GM19467 (cell line): ENCODE data around the gene OR2T33.
"Not testable (repeated sequence)": the region's sequence is repeated elsewhere in the genome, so short reads cannot be mapped to it uniquely, and the experiment has no call there.

ENCODE experiments used
- ATAC-seq: cut with Tn5 transposase; IDR thresholded peaks from one replicate; pipeline ENCODE4 v1.9.1; 2021; ENCODE audit warnings: mild to moderate bottlenecking, moderate library complexity; ENCODE audit not compliant: unreplicated experiment

OR2T33 gene

GRCh38 chr1:248277876-248278275 is at the start of gene OR2T33:
Gene OR2T33 (minus strand): TSS chr1:248277976. CDS start chr1:248273814, 4,162 bp downstream.
- no peak for ATAC-seq

DNA sequence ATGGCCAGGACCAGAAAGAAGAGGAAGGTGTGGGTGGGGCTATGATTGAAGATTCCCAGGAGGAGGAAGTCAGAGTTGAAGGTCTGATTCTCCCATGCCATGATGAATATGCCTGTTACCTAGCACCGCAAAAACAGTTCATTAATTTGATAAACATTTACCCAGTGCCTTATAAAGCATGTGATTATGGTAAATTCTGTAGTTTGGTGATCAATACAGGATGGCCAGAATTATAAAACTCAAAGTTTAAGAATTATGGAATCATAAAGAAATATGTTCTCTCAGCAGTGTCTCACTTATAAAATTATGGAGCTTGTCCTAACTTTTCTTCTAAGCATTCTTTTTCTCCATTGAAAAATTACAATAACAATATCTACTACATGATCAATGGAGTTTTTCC is 46.7 kb upstream of the OR2T33 start, which contains the start of gene OR2M7:
Gene OR2M7, minus strand, starts transcription at position 101 of the 400 bp plus-strand sequence. Its CDS starts 0 bp downstream, at position 101.
- no peak for ATAC-seq

DNA sequence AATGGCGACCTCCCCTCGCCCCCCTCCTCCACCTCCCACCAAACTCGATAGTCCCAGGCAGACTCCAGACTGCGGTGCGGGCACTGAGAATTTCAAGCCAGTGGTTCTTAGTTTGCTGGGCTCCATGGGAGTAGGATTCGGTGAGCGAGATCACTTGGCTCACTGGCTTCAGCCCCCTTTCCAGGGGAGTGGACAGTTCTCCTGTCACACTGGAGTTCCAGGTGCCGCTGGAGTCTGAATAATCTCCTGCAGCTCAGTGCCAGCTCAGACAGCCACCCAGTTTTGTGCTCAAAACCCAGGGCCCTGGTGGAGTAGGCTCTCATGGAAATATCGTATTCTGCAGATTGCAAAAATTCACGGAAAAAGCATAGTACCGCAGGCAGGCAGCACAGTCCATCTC is 39.0 kb upstream of the OR2T33 start:
- no peak for ATAC-seq

GRCh38 chr1:248306740-248307139 is 29.0 kb upstream of the OR2T33 start:
- not testable (repeated sequence) for ATAC-seq

GRCh38 chr1:248306103-248306502 is 28.3 kb upstream of the OR2T33 start:
- no peak for ATAC-seq

DNA sequence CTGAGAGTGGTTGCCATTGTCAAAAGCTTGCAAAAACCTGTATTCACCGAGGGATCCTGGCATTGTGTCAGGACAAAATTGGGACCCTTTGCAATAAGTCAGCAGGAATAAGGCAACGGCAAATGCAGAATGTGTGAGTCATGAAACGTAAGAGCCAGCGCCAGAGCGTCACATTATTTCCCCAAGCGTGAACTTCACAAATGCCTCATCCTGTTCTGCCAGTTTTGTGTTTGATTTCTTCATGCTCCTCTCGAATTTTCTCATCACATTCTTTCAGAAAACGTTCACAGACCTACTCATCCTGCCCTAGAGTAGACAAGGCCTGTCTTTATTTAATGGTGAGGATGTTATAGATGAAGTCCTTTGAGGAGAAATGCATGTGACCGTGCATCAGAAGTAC is 27.9 kb upstream of the OR2T33 start:
- not testable (repeated sequence) for ATAC-seq

DNA sequence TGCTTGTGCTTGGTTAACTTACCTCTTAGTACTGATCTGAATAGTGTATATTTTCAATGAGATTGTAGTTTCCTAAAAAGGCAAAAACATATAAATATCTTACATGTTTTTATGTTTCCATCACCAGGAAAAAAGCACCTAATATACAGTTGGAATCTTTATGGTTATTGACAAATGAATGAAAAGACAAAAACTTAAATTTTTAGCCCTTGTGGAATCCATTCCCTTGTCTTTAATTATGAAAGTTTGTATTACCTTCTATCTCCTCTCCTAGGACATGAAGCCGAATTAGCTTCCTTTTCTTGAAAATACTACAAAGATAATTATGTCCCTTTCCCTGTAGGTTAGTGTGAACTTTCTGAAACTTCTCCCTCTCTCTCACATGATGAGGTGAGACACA is 25.5 kb upstream of the OR2T33 start, which contains the start of gene OR2T12:
Gene OR2T12, minus strand, starts transcription at position 101 of the 400 bp plus-strand sequence. CDS start 7,846 bp downstream, outside the sequence.
- no peak for ATAC-seq

GRCh38 chr1:248288391-248288790 is 10.6 kb upstream of the OR2T33 start:
- no peak for ATAC-seq

GRCh38 chr1:248273225-248273624 is 4.6 kb downstream of the OR2T33 start:
- ATAC-seq, result not testable (repeated sequence)

DNA sequence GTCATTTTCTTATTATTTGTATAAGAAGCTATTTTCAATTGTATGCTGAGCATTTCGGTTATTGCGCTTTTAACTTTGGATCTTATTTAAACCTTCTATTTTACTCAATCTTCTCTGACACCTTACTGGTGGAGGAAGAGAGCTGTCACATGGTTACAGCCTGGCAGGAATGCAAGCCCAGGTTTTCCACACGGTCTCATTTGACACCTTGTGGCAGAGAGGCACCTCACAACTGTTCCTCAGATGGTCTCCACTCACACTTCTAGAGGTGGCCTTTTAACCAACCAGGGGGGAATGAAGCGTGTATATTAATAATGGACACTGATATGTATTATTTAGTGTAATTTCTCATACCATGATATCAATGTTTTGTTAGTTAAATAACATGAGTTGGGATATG is 9.6 kb downstream of the OR2T33 start:
- ATAC-seq, result no peak

GRCh38 chr1:248259309-248259708 is 18.5 kb downstream of the OR2T33 start:
- ATAC-seq, result not testable (repeated sequence)

DNA sequence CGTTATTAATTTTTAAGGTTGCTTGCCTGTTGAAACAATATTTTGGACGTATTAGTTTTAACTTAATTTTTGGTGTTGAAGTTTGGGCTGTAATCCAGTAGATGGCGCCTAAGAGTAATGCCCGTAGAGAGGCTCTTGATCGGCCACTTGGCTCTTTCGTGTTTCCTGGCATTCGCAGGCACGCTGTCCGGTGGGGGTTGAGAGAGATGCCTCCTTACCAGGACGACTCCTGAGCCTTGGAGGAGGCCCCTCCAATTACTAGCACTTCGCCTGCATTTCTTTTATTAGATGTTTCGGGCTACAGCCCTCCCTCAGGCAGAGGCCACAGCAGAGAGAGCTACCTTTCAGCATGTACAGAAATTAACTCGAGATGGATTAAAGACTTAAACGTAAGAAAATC is 34.6 kb downstream of the OR2T33 start:
- ATAC-seq, result peak; percentile 83

DNA sequence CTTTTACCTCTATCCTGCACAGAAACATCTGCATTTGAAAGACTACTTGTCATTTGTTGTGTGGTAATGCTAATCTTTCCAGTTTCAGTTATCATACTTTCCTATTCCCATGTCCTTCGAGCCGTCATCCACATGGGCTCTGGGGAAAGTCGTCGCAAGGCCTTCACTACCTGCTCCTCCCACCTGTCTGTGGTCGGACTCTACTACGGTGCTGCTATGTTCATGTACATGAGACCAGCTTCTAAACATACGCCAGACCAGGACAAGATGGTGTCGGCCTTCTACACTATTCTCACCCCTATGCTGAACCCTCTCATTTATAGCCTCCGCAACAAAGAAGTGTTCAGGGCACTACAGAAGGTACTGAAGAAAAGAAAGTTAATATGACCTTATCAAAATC is 38.3 kb downstream of the OR2T33 start:
- no peak for ATAC-seq

GRCh38 chr1:248231117-248231516 is 46.7 kb downstream of the OR2T33 start, which contains the start of gene OR2M4:
Gene OR2M4 (plus strand): TSS chr1:248231417. CDS start chr1:248238929, 7,512 bp downstream.
- no peak for ATAC-seq

- no peak for ATAC-seq
Measured at GRCh38 chr1:248229360-248229908, 48.3 kb downstream of the OR2T33 start.

GRCh38 chr1:248225537-248225936 is 52.2 kb downstream of the OR2T33 start:
- ATAC-seq, result no peak
